Non-pigmented ciliary epithelial cell (primary cell): ENCODE measurements around the gene FMNL2.
"Not testable (repeated sequence)": the region's sequence is repeated elsewhere in the genome, so short reads cannot be mapped to it uniquely, and the experiment has no call there.

Source experiments
- DNase-seq: peaks from one replicate; pipeline ENCODE4 v3.0.0-alpha.2; 2010; ENCODE audit warnings: low read depth

Gene FMNL2

GRCh38 chr2:152335016-152335725 is at the start of gene FMNL2:
FMNL2 (plus strand) TSS chr2:152335174.
- DNase-seq, result no peak

GRCh38 chr2:152292991-152293390 is 42.0 kb upstream of the FMNL2 start:
- DNase-seq, result no peak

GRCh38 chr2:152297715-152298114 is 37.3 kb upstream of the FMNL2 start:
- no peak for DNase-seq

GRCh38 chr2:152298754-152299153 is 36.2 kb upstream of the FMNL2 start:
- no peak for DNase-seq

- no peak for DNase-seq
Measured at GRCh38 chr2:152301131-152301530, 33.8 kb upstream of the FMNL2 start.

GRCh38 chr2:152303951-152304350 is 31.0 kb upstream of the FMNL2 start:
- DNase-seq, result no peak

- DNase-seq, result no peak
Measured at GRCh38 chr2:152304836-152305235, 30.1 kb upstream of the FMNL2 start.

- DNase-seq, result no peak
Measured at GRCh38 chr2:152307863-152308262, 27.1 kb upstream of the FMNL2 start.

GRCh38 chr2:152309352-152310214 is 25.4 kb upstream of the FMNL2 start:
- DNase-seq, result no peak

GRCh38 chr2:152319822-152320570 is 15.0 kb upstream of the FMNL2 start:
- no peak for DNase-seq

GRCh38 chr2:152320814-152321213 is 14.2 kb upstream of the FMNL2 start:
- DNase-seq, result no peak

GRCh38 chr2:152322222-152322621 is 12.8 kb upstream of the FMNL2 start:
- DNase-seq, result no peak

GRCh38 chr2:152325126-152325525 is 9.8 kb upstream of the FMNL2 start:
- not testable (repeated sequence) for DNase-seq

- DNase-seq, result no peak
Measured at GRCh38 chr2:152326710-152327109, 8.3 kb upstream of the FMNL2 start.

GRCh38 chr2:152328013-152328412 is 7.0 kb upstream of the FMNL2 start:
- DNase-seq, result no peak

GRCh38 chr2:152330235-152330866 is 4.6 kb upstream of the FMNL2 start:
- no peak for DNase-seq

GRCh38 chr2:152334701-152335015 is 316 bp upstream of the FMNL2 start:
- DNase-seq, result no peak

GRCh38 chr2:152335726-152336118 is 748 bp downstream of the FMNL2 start:
- DNase-seq, result no peak

GRCh38 chr2:152336119-152336853 is 1.3 kb downstream of the FMNL2 start:
- DNase-seq, result no peak

GRCh38 chr2:152336854-152337510 is 2.0 kb downstream of the FMNL2 start:
- DNase-seq, result no peak

GRCh38 chr2:152337511-152337903 is 2.5 kb downstream of the FMNL2 start:
- DNase-seq, result no peak
